BE2C (cell line): Measurements from ENCODE around the gene FBLN1.

ENCODE experiments used
- DNase-seq: peaks from one replicate; pipeline ENCODE4 v3.0.0-alpha.2; 2020
- H3K27me3 ChIP-seq: fragments of 250-450 bp; sonication (Bioruptor Pico); 2 replicates; pipeline ENCODE4 v1.5.1; 2020; ENCODE audit warnings: mild to moderate bottlenecking
- H3K36me3 ChIP-seq: fragments of 250-450 bp; sonication (Bioruptor Pico); 2 replicates; pipeline ENCODE4 v1.5.1; 2020; ENCODE audit warnings: mild to moderate bottlenecking
- H3K4me1 ChIP-seq: fragments of 250-450 bp; sonication (Bioruptor Pico); 2 replicates; pipeline ENCODE4 v1.5.1; 2020
- H3K4me3 ChIP-seq: 2 replicates; pipeline ENCODE4 v1.5.1; 2011; ENCODE audit warnings: low read depth, low read length
- H3K9me3 ChIP-seq: fragments of 250-450 bp; sonication (Bioruptor Pico); 2 replicates; pipeline ENCODE4 v1.5.1; 2020
- TF ChIP-seq, protein P1 (sequence below): IDR thresholded peaks from 2 replicates; pipeline ENCODE4 v1.5.1; 2012; ENCODE audit warnings: mild to moderate bottlenecking, low read depth, low read length

The FBLN1 gene

DNA sequence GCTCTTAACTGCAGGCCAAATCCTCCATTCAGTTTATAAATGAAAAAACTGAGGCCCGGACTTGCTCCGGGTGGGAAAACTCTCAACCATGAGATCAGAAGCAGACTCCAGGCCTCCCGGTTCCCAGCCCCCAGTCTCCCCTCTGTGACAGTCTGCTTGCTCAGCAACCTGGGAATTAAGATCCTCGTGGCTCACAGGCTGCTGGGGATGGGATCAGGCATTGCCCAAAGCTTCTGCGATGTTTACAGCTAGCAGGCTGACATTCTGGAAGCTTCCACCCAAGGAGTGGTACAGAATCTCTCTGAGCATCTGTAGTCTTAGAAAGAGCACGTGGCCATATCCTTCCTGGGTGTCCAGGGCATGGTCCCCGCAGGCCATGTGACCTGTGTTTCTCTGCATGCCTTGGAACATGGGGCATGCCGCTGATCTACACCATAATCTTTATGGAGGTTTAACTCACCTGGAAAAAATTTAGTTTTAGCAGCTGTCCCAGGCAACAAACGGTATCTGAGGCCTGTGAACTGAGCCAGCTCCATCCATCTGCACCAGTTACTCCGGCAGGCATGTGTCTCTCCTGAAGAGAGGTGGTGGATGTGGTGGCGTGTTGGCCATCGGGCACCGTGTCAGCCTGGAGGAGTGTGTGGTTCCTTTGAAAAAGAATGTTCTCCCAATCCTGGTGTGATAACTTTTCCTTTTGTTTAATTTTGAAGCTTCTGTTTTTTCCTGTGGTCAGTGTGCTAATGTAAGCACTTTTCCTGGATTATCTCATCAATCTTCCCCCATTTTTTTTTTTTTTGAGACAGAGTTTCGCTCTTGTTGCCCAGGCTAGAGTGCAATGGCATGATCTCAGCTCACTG is 7.9 kb downstream of the FBLN1 start:
- no peak for DNase-seq
- Histone ChIP-seq H3K9me3 (no peaks in the 10 kb centered on the region), H3K27me3 (no peaks in the 10 kb centered on the region), H3K4me1 (no peaks in the 10 kb centered on the region), H3K4me3 (no peak overlapping the region), H3K36me3 (no peaks in the 10 kb centered on the region)
- TF ChIP-seq, protein P1, sequence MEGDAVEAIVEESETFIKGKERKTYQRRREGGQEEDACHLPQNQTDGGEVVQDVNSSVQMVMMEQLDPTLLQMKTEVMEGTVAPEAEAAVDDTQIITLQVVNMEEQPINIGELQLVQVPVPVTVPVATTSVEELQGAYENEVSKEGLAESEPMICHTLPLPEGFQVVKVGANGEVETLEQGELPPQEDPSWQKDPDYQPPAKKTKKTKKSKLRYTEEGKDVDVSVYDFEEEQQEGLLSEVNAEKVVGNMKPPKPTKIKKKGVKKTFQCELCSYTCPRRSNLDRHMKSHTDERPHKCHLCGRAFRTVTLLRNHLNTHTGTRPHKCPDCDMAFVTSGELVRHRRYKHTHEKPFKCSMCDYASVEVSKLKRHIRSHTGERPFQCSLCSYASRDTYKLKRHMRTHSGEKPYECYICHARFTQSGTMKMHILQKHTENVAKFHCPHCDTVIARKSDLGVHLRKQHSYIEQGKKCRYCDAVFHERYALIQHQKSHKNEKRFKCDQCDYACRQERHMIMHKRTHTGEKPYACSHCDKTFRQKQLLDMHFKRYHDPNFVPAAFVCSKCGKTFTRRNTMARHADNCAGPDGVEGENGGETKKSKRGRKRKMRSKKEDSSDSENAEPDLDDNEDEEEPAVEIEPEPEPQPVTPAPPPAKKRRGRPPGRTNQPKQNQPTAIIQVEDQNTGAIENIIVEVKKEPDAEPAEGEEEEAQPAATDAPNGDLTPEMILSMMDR, result no peak

DNA sequence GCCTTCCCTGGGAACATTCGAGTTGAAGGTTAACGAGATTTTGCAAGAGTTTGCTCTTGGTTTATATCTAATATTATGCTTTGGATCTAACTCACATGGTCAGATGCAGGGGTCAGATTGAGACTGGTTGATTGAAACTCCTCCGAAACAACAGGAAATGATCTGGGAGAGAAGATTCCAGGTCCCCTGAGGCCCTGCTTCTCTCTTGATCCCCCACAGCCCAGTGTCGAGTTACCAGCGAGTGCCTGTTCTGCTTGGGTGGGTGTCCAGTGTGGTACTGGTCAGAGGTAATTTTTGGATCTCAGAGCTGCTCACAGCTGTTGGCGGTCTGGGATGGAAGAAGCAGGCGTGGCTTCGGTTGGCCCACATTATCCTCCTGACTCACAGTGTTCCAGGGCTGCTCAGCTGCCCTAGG is 9.2 kb downstream of the FBLN1 start:
- DNase-seq, result no peak
- H3K9me3 ChIP-seq, result no peaks in the 10 kb centered on the region
- TF ChIP-seq, protein P1, result no peak
- no peaks in the 10 kb centered on the region for H3K27me3 ChIP-seq
- no peaks in the 10 kb centered on the region for H3K36me3 ChIP-seq
- H3K4me1 ChIP-seq, result peaks cover 9% of the 10 kb centered on the region
- H3K4me3 ChIP-seq, result no peak overlapping the region

DNA sequence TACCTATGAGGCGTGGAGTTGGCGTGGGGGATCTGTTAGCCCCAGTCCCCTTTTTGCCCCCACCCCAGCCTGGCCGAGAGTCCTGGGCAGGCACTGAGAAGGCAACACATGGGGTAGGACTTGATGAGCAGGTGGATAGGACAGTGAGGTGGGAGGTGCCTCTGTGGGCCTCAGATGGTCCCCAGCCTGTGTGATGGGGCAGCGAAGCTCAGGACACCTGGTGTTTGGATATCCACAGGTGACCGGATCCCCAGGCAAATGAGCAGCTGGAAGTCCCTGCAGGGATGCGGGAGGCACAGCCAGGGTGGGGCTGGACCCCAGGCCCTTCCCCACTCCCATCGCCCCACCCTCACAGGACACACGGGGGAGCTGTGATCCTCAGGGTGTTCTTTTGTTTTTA is 9.7 kb downstream of the FBLN1 start:
- H3K36me3 ChIP-seq, result no peaks in the 10 kb centered on the region
- H3K9me3 ChIP-seq, result no peaks in the 10 kb centered on the region
- peaks cover 9% of the 10 kb centered on the region for H3K4me1 ChIP-seq
- TF ChIP-seq, protein P1, result no peak
- H3K4me3 ChIP-seq, result no peak overlapping the region
- no peaks in the 10 kb centered on the region for H3K27me3 ChIP-seq
- no peak for DNase-seq

DNA sequence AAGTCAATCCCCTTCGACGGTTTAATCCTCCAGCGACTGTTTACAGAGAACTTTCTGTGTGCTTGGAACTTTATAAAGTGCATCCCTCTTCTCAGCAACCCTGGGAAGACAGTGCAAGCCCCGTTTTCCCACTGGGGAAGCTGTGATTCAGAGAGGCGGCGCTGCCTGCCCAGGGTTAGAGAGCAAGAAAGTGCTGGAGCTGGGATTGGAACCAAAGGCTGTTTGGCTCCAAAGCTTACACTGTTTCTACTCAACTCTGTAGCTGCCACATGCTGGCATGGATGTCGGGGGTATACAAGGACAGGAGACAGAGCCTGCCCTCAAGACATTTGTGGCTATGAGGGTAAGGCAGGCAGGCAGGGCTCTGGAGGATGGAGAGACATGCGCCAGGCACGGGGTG is 13.0 kb downstream of the FBLN1 start:
- H3K4me3 ChIP-seq, result no peak overlapping the region
- H3K4me1 ChIP-seq, result peaks cover 9% of the 10 kb centered on the region
- no peaks in the 10 kb centered on the region for H3K27me3 ChIP-seq

DNA sequence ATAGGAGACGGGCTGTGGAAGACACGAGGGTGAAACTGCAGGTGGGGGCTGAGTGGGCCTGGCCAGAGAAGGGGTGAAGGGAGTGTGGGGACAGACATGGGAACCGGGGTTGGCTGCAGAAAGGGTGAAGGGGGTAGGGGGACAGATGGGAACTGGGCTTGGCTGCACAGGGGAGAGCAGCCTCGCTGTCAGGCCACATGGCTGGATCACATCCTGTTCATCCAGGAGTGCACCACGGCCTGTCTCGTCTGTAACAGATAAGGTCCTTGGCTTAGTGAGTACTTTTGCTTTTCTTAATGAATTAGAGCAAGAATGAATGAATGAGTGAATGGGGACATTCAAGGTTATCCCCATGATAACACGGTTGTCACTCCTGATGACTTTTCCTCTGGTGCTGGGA is 13.5 kb downstream of the FBLN1 start:
- TF ChIP-seq, protein P1, result no peak
- Histone ChIP-seq H3K4me3 (no peak overlapping the region), H3K36me3 (no peaks in the 10 kb centered on the region), H3K9me3 (no peaks in the 10 kb centered on the region), H3K4me1 (peaks cover 9% of the 10 kb centered on the region), H3K27me3 (no peaks in the 10 kb centered on the region)
- no peak for DNase-seq

More for the DNA sequence above, 13.0 kb downstream of the FBLN1 start:
- H3K9me3 ChIP-seq, result no peaks in the 10 kb centered on the region
- TF ChIP-seq, protein P1, result no peak
- H3K36me3 ChIP-seq, result no peaks in the 10 kb centered on the region
- no peak for DNase-seq

DNA sequence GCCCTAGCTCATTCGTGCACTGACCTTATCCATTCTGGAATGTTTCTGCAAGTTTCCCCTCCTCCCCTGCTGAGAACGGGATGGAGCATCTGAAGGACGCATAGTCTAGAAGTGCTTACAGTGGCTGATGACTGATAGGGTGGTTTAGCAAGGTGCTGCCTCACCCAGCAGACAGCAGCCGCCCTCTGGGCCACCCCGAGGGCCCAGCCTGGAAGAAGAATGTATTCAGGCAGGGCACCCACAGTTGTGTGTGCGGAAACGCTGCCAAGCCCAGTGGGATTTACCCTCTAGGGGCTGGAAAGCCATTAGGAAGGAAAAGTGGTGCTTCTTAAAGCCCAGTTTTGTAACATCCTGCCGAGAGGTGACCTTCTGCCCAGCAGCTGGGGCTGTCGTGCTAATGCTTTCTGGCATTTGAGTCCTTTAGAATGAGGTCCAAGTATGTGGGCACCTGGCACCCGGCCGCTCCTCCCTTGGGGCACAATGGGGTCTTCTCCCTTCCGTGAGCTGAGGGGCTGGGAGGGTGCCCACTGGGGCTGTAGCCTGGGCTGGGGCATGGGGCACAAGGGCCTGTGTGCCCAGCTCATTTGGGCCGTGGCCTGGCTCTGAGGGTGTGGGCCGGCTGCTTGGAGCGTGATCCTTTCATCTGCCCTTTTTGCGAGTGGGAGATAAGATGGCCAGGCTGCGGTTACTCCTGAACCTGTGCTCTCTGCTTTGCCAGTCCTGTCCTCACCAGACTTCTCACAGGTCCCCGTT is 14.4 kb downstream of the FBLN1 start:
- H3K9me3 ChIP-seq, result no peaks in the 10 kb centered on the region
- no peaks in the 10 kb centered on the region for H3K27me3 ChIP-seq
- H3K4me1 ChIP-seq, result peaks cover 9% of the 10 kb centered on the region
- no peak for DNase-seq
- no peaks in the 10 kb centered on the region for H3K36me3 ChIP-seq
- TF ChIP-seq, protein P1, result no peak
- H3K4me3 ChIP-seq, result no peak overlapping the region
